Glutamatergic neuron (in vitro differentiated cells): ENCODE data around the gene PCYT2. TPM values are rescaled to one million over a fixed set of nuclear protein-coding genes. Genes with fewer than 3 reads are reported as not detected.

ENCODE experiments used
- DNase-seq: peaks from one replicate; pipeline ENCODE4 v3.0.0; 2022
- H3K27ac Mint-ChIP-seq: one replicate; pipeline ENCODE4 v1.8.0; 2020; ENCODE audit warnings: mild to moderate bottlenecking, mixed read lengths, inconsistent platforms; ENCODE audit not compliant: unreplicated experiment
- H3K27me3 Mint-ChIP-seq: one replicate; pipeline ENCODE4 v1.8.0; 2020; ENCODE audit warnings: mild to moderate bottlenecking, moderate library complexity, mixed read lengths, inconsistent platforms; ENCODE audit not compliant: unreplicated experiment
- H3K36me3 Mint-ChIP-seq: one replicate; pipeline ENCODE4 v1.8.0; 2020; ENCODE audit warnings: mild to moderate bottlenecking, mixed read lengths, inconsistent platforms; ENCODE audit not compliant: unreplicated experiment
- H3K4me1 Mint-ChIP-seq: one replicate; pipeline ENCODE4 v1.8.0; 2020; ENCODE audit warnings: mild to moderate bottlenecking, low read depth, mixed read lengths, inconsistent platforms; ENCODE audit not compliant: unreplicated experiment
- H3K4me3 Mint-ChIP-seq: one replicate; pipeline ENCODE4 v1.8.0; 2020; ENCODE audit warnings: mild to moderate bottlenecking, mixed read lengths, inconsistent platforms; ENCODE audit not compliant: unreplicated experiment
- H3K9me3 Mint-ChIP-seq: one replicate; pipeline ENCODE4 v1.8.0; 2020; ENCODE audit warnings: mild to moderate bottlenecking, moderate library complexity, mixed read lengths, inconsistent platforms; ENCODE audit not compliant: unreplicated experiment
- CTCF ChIP-seq: fragments of 200-600 bp; sonication (generic); IDR thresholded peaks from one replicate; pipeline ENCODE4 v1.5.0; 2021; ENCODE audit not compliant: partially characterized antibody, unreplicated experiment
- total RNA-seq: library from RNA; stranded (reverse); fragmentation: NEBNext Ultra II Directional; extraction: Animal tissue kit (Norgen Biotek cat#: 25700); gene quantifications from one replicate; pipeline ENCODE4 v1.2.1, GENCODE V29; 2021; ENCODE audit not compliant: unreplicated experiment

The PCYT2 gene
- total RNA-seq, 1 donor from 2014 or later, result 63.0 TPM

- H3K36me3 Mint-ChIP-seq, result no peaks in the 10 kb centered on the region
- peaks cover 4% of the 10 kb centered on the region for H3K9me3 Mint-ChIP-seq
- no peak for TF ChIP-seq CTCF
- no peak for DNase-seq
- H3K4me1 Mint-ChIP-seq, result peaks cover 20% of the 10 kb centered on the region
- H3K27ac Mint-ChIP-seq, result no peak overlapping the region
- H3K27me3 Mint-ChIP-seq, result peaks cover 15% of the 10 kb centered on the region
- peak overlapping the region; percentile 85 for H3K4me3 Mint-ChIP-seq
Measured at GRCh38 chr17:81934850-81935708, 23.9 kb upstream of the PCYT2 start.

- H3K27me3 Mint-ChIP-seq, result peaks cover 15% of the 10 kb centered on the region
Measured at GRCh38 chr17:81934098-81934757, 23.0 kb upstream of the PCYT2 start.

GRCh38 chr17:81933178-81933699 is 22.0 kb upstream of the PCYT2 start:
- Mint-ChIP-seq H3K27ac (no peak overlapping the region), H3K4me3 (peak overlapping the region; percentile 57), H3K4me1 (peaks cover 11% of the 10 kb centered on the region), H3K9me3 (peaks cover 2% of the 10 kb centered on the region), H3K36me3 (no peaks in the 10 kb centered on the region), H3K27me3 (peaks cover 14% of the 10 kb centered on the region)
- no peak for DNase-seq
- no peak for TF ChIP-seq CTCF

More at GRCh38 chr17:81934098-81934757, 23.0 kb upstream of the PCYT2 start:
- no peak for DNase-seq
- no peak overlapping the region for H3K4me3 Mint-ChIP-seq
- no peaks in the 10 kb centered on the region for H3K36me3 Mint-ChIP-seq
- H3K4me1 Mint-ChIP-seq, result peaks cover 20% of the 10 kb centered on the region
- H3K9me3 Mint-ChIP-seq, result peaks cover 4% of the 10 kb centered on the region
- H3K27ac Mint-ChIP-seq, result no peak overlapping the region
- no peak for TF ChIP-seq CTCF

GRCh38 chr17:81932333-81932983 is 21.3 kb upstream of the PCYT2 start:
- TF ChIP-seq CTCF, result no peak
- no peak overlapping the region for H3K4me3 Mint-ChIP-seq
- no peak overlapping the region for H3K27ac Mint-ChIP-seq
- DNase-seq, result no peak
- no peaks in the 10 kb centered on the region for H3K36me3 Mint-ChIP-seq
- H3K9me3 Mint-ChIP-seq, result no peaks in the 10 kb centered on the region
- peaks cover 10% of the 10 kb centered on the region for H3K4me1 Mint-ChIP-seq
- peaks cover 12% of the 10 kb centered on the region for H3K27me3 Mint-ChIP-seq
